ENCODE measurements around the gene NKAIN2.

Gene NKAIN2

DNA sequence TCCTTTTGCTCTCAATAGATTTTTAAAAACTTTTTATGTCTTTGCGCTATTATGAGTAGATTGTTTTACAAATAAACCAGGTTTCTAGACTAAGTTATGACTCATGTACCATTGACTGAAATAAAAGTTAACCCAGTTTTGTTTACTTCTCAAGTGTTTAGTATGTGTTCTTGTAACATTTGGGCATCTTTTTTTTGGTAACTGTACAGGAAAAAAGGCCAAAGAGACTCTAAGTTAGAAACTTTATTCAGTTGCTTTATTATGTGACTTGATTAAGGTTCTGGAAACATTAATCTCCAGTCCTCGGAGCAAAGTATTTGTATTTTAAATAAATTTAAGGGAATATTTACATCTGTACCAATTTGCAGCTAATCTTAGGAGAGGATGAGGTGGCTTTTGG lies 2.9 kb downstream of the NKAIN2 start:
- Histone ChIP-seq H3K27me3 (ENCODE audit: control insufficient read depth in 1 of 2, insufficient read depth in 2 of 2, low read length in 2 of 2) (peaks cover 6 to 19% of the 10 kb centered on the region in 2 donors), H3K4me3 (ENCODE audit: low read length in 2 of 2) (no peak overlapping the region), H3K27ac (ENCODE audit: low read length) (no peak overlapping the region), H3K4me1 (ENCODE audit: control insufficient read depth, insufficient read depth, low read length) (peaks cover 10% of the 10 kb centered on the region), H3K9me3 (ENCODE audit: control insufficient read depth in 2 of 2, low read length in 2 of 2) (no peaks in the 10 kb centered on the region), H3K9ac (ENCODE audit: low read length in 2 of 2) (no peak overlapping the region), H3K36me3 (ENCODE audit: control insufficient read depth in 2 of 2, insufficient read depth in 2 of 2, low read length in 2 of 2) (no peaks in the 10 kb centered on the region)

GRCh38 chr6:123808556-123808955 lies 4.9 kb downstream of the NKAIN2 start:
- H3K36me3 ChIP-seq (ENCODE audit: control insufficient read depth in 2 of 2, insufficient read depth in 2 of 2, low read length in 2 of 2) = no peaks in the 10 kb centered on the region

GRCh38 chr6:123810214-123810613 lies 6.5 kb downstream of the NKAIN2 start:
- H3K4me1 ChIP-seq (ENCODE audit: control insufficient read depth, insufficient read depth, low read length) = no peaks in the 10 kb centered on the region
- H3K9ac ChIP-seq (ENCODE audit: low read length in 2 of 2) = no peak overlapping the region
- H3K27ac ChIP-seq (ENCODE audit: low read length) = no peak overlapping the region
- H3K27me3 ChIP-seq (ENCODE audit: control insufficient read depth in 1 of 2, insufficient read depth in 2 of 2, low read length in 2 of 2) = peaks cover 0 to 2% of the 10 kb centered on the region in 2 donors
- H3K4me3 ChIP-seq (ENCODE audit: low read length in 2 of 2) = no peak overlapping the region
- H3K9me3 ChIP-seq (ENCODE audit: control insufficient read depth in 2 of 2, low read length in 2 of 2) = no peaks in the 10 kb centered on the region
- H3K36me3 ChIP-seq (ENCODE audit: control insufficient read depth in 2 of 2, insufficient read depth in 2 of 2, low read length in 2 of 2) = no peaks in the 10 kb centered on the region

More at GRCh38 chr6:123808556-123808955, 4.9 kb downstream of the NKAIN2 start:
- Histone ChIP-seq H3K27me3 (ENCODE audit: control insufficient read depth in 1 of 2, insufficient read depth in 2 of 2, low read length in 2 of 2) (peaks cover 6 to 15% of the 10 kb centered on the region in 2 donors), H3K4me3 (ENCODE audit: low read length in 2 of 2) (no peak overlapping the region), H3K4me1 (ENCODE audit: control insufficient read depth, insufficient read depth, low read length) (peaks cover 3% of the 10 kb centered on the region), H3K27ac (ENCODE audit: low read length) (no peak overlapping the region), H3K9ac (ENCODE audit: low read length in 2 of 2) (no peak overlapping the region), H3K9me3 (ENCODE audit: control insufficient read depth in 2 of 2, low read length in 2 of 2) (no peaks in the 10 kb centered on the region)

DNA sequence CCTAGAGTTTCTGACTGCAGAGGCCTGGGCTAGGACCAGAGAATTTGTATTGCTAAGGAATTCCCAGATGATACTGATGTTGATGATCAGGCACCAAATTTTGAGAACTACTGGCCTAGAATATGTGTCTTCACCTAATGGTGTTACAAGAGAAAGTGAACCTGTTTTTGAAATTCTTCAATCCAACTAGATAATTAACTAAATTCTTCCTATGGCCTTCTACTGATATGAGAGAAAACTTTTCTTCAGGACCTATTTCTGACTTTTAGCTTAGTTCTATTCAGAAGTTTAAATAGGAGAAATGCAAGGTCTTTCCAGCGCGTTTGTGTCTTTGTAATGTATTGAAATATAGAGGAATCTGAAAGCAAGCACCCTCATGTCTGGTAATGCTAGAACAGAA lies 7.3 kb downstream of the NKAIN2 start:
- Histone ChIP-seq H3K4me1 (ENCODE audit: control insufficient read depth, insufficient read depth, low read length) (no peaks in the 10 kb centered on the region), H3K4me3 (ENCODE audit: low read length in 2 of 2) (no peak overlapping the region), H3K27ac (ENCODE audit: low read length) (no peak overlapping the region), H3K9me3 (ENCODE audit: control insufficient read depth in 2 of 2, low read length in 2 of 2) (no peaks in the 10 kb centered on the region), H3K27me3 (ENCODE audit: control insufficient read depth in 1 of 2, insufficient read depth in 2 of 2, low read length in 2 of 2) (no peaks in the 10 kb centered on the region), H3K36me3 (ENCODE audit: control insufficient read depth in 2 of 2, insufficient read depth in 2 of 2, low read length in 2 of 2) (no peaks in the 10 kb centered on the region), H3K9ac (ENCODE audit: low read length in 2 of 2) (no peak overlapping the region)

GRCh38 chr6:123811378-123811777 lies 7.7 kb downstream of the NKAIN2 start:
- Histone ChIP-seq H3K9me3 (ENCODE audit: control insufficient read depth in 2 of 2, low read length in 2 of 2) (no peaks in the 10 kb centered on the region), H3K4me1 (ENCODE audit: control insufficient read depth, insufficient read depth, low read length) (no peaks in the 10 kb centered on the region), H3K4me3 (ENCODE audit: low read length in 2 of 2) (no peak overlapping the region), H3K27me3 (ENCODE audit: control insufficient read depth in 1 of 2, insufficient read depth in 2 of 2, low read length in 2 of 2) (no peaks in the 10 kb centered on the region), H3K27ac (ENCODE audit: low read length) (no peak overlapping the region), H3K9ac (ENCODE audit: low read length in 2 of 2) (no peak overlapping the region), H3K36me3 (ENCODE audit: control insufficient read depth in 2 of 2, insufficient read depth in 2 of 2, low read length in 2 of 2) (no peaks in the 10 kb centered on the region)

DNA sequence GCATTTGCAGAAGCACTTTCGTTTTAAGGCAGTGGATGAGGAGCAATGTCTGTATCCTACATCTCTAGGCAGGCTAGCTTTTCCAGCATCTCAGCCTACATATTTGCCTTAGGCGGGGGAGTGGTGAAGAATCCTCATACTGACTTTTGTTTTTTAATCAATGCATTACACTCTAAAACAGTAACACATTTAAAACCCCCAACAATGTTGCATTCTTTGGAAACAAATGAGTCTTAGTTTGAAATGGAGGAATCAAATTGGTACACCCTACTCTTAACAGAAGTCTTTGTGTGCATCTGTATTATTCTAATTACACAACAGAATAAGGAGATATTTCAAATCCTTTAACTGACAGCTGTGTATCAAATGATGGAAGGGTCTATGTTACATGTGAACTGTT lies 9.0 kb downstream of the NKAIN2 start:
- no peak overlapping the region for H3K27ac ChIP-seq (ENCODE audit: low read length)
- no peak overlapping the region for H3K4me3 ChIP-seq (ENCODE audit: low read length in 2 of 2)
- H3K9ac ChIP-seq (ENCODE audit: low read length in 2 of 2) = no peak overlapping the region

GRCh38 chr6:123821112-123821511 lies 17.4 kb downstream of the NKAIN2 start:
- Histone ChIP-seq H3K4me3 (ENCODE audit: low read length in 2 of 2) (no peak overlapping the region), H3K36me3 (ENCODE audit: control insufficient read depth in 2 of 2, insufficient read depth in 2 of 2, low read length in 2 of 2) (no peaks in the 10 kb centered on the region), H3K27ac (ENCODE audit: low read length) (no peak overlapping the region), H3K27me3 (ENCODE audit: control insufficient read depth in 1 of 2, insufficient read depth in 2 of 2, low read length in 2 of 2) (no peaks in the 10 kb centered on the region), H3K9ac (ENCODE audit: low read length in 2 of 2) (no peak overlapping the region), H3K9me3 (ENCODE audit: control insufficient read depth in 2 of 2, low read length in 2 of 2) (no peaks in the 10 kb centered on the region), H3K4me1 (ENCODE audit: control insufficient read depth, insufficient read depth, low read length) (no peaks in the 10 kb centered on the region)

More for the DNA sequence above, 9.0 kb downstream of the NKAIN2 start:
- H3K4me1 ChIP-seq (ENCODE audit: control insufficient read depth, insufficient read depth, low read length) = no peaks in the 10 kb centered on the region
- H3K9me3 ChIP-seq (ENCODE audit: control insufficient read depth in 2 of 2, low read length in 2 of 2) = no peaks in the 10 kb centered on the region
- H3K36me3 ChIP-seq (ENCODE audit: control insufficient read depth in 2 of 2, insufficient read depth in 2 of 2, low read length in 2 of 2) = no peaks in the 10 kb centered on the region
- H3K27me3 ChIP-seq (ENCODE audit: control insufficient read depth in 1 of 2, insufficient read depth in 2 of 2, low read length in 2 of 2) = no peaks in the 10 kb centered on the region

- H3K4me1 ChIP-seq (ENCODE audit: control insufficient read depth, insufficient read depth, low read length) = no peaks in the 10 kb centered on the region
- H3K36me3 ChIP-seq (ENCODE audit: control insufficient read depth in 2 of 2, insufficient read depth in 2 of 2, low read length in 2 of 2) = no peaks in the 10 kb centered on the region
- no peaks in the 10 kb centered on the region for H3K9me3 ChIP-seq (ENCODE audit: control insufficient read depth in 2 of 2, low read length in 2 of 2)
- H3K9ac ChIP-seq (ENCODE audit: low read length in 2 of 2) = no peak overlapping the region
- H3K27ac ChIP-seq (ENCODE audit: low read length) = no peak overlapping the region
- no peaks in the 10 kb centered on the region for H3K27me3 ChIP-seq (ENCODE audit: control insufficient read depth in 1 of 2, insufficient read depth in 2 of 2, low read length in 2 of 2)
- no peak overlapping the region for H3K4me3 ChIP-seq (ENCODE audit: low read length in 2 of 2)
Observed at GRCh38 chr6:123829302-123829953, 25.8 kb downstream of the NKAIN2 start.

- Histone ChIP-seq H3K27me3 (ENCODE audit: control insufficient read depth in 1 of 2, insufficient read depth in 2 of 2, low read length in 2 of 2) (no peaks in the 10 kb centered on the region), H3K9me3 (ENCODE audit: control insufficient read depth in 2 of 2, low read length in 2 of 2) (no peaks in the 10 kb centered on the region), H3K4me1 (ENCODE audit: control insufficient read depth, insufficient read depth, low read length) (no peaks in the 10 kb centered on the region), H3K27ac (ENCODE audit: low read length) (no peak overlapping the region), H3K4me3 (ENCODE audit: low read length in 2 of 2) (no peak overlapping the region), H3K9ac (ENCODE audit: low read length in 2 of 2) (no peak overlapping the region), H3K36me3 (ENCODE audit: control insufficient read depth in 2 of 2, insufficient read depth in 2 of 2, low read length in 2 of 2) (no peaks in the 10 kb centered on the region)
Observed at GRCh38 chr6:123830120-123830519, 26.5 kb downstream of the NKAIN2 start.

GRCh38 chr6:123838505-123839234 lies 35.0 kb downstream of the NKAIN2 start:
- H3K4me3 ChIP-seq (ENCODE audit: low read length in 2 of 2) = no peak overlapping the region
- no peak overlapping the region for H3K9ac ChIP-seq (ENCODE audit: low read length in 2 of 2)

More at GRCh38 chr6:123838505-123839234, 35.0 kb downstream of the NKAIN2 start:
- Histone ChIP-seq H3K4me1 (ENCODE audit: control insufficient read depth, insufficient read depth, low read length) (no peaks in the 10 kb centered on the region), H3K36me3 (ENCODE audit: control insufficient read depth in 2 of 2, insufficient read depth in 2 of 2, low read length in 2 of 2) (no peaks in the 10 kb centered on the region), H3K27me3 (ENCODE audit: control insufficient read depth in 1 of 2, insufficient read depth in 2 of 2, low read length in 2 of 2) (no peaks in the 10 kb centered on the region), H3K9me3 (ENCODE audit: control insufficient read depth in 2 of 2, low read length in 2 of 2) (no peaks in the 10 kb centered on the region), H3K27ac (ENCODE audit: low read length) (no peak overlapping the region)
